HG03280 (cell line): Measurements from ENCODE around the gene ORM2.
"Not testable (repeated sequence)": the region's sequence is repeated elsewhere in the genome, so short reads cannot be mapped to it uniquely, and the experiment has no call there.

Source experiments
- ATAC-seq: cut with Tn5 transposase; IDR thresholded peaks from one replicate; pipeline ENCODE4 v1.9.1; 2021; ENCODE audit warnings: mild to moderate bottlenecking, moderate library complexity; ENCODE audit not compliant: unreplicated experiment

Gene ORM2

GRCh38 chr9:114313186-114313585, 16.5 kb upstream of the ORM2 start:
- ATAC-seq, result no peak

- ATAC-seq, result no peak
Measured at GRCh38 chr9:114314256-114314867, 15.3 kb upstream of the ORM2 start.

GRCh38 chr9:114314881-114315722, 14.6 kb upstream of the ORM2 start:
- no peak for ATAC-seq

- ATAC-seq, result no peak
Measured at GRCh38 chr9:114315723-114316363, 13.8 kb upstream of the ORM2 start.

- ATAC-seq, result no peak
Measured at GRCh38 chr9:114316605-114317230, 13.0 kb upstream of the ORM2 start.

GRCh38 chr9:114317665-114318357, 11.9 kb upstream of the ORM2 start:
- no peak for ATAC-seq

GRCh38 chr9:114318416-114318815, 11.3 kb upstream of the ORM2 start:
- no peak for ATAC-seq

- ATAC-seq, result no peak
Measured at GRCh38 chr9:114319147-114319546, 10.5 kb upstream of the ORM2 start.

- ATAC-seq, result not testable (repeated sequence)
Measured at GRCh38 chr9:114320710-114321109, 9.0 kb upstream of the ORM2 start.

GRCh38 chr9:114321759-114322158, 7.9 kb upstream of the ORM2 start:
- ATAC-seq, result no peak

- not testable (repeated sequence) for ATAC-seq
Measured at GRCh38 chr9:114322160-114322818, 7.4 kb upstream of the ORM2 start.

- not testable (repeated sequence) for ATAC-seq
Measured at GRCh38 chr9:114322831-114323531, 6.7 kb upstream of the ORM2 start, which contains the start of gene ORM1. TSS of gene ORM1 (plus strand) at chr9:114323098. CDS start at chr9:114323134, 36 bp downstream.

GRCh38 chr9:114323849-114324248, 5.8 kb upstream of the ORM2 start:
- ATAC-seq, result not testable (repeated sequence)

GRCh38 chr9:114324492-114324891, 5.2 kb upstream of the ORM2 start:
- ATAC-seq, result no peak

- not testable (repeated sequence) for ATAC-seq
Measured at GRCh38 chr9:114324965-114325364, 4.7 kb upstream of the ORM2 start.

GRCh38 chr9:114325684-114326254, 3.9 kb upstream of the ORM2 start:
- not testable (repeated sequence) for ATAC-seq

- ATAC-seq, result no peak
Measured at GRCh38 chr9:114327749-114328148, 1.9 kb upstream of the ORM2 start.

GRCh38 chr9:114328357-114328820, 1.3 kb upstream of the ORM2 start:
- ATAC-seq, result not testable (repeated sequence)
